Effector CD4-positive, alpha-beta T cell (primary cell): ENCODE data around the gene UBE2Q1.
"Not testable (repeated sequence)": the region's sequence is repeated elsewhere in the genome, so short reads cannot be mapped to it uniquely, and the experiment has no call there.

ENCODE experiments used
- DNase-seq: peaks from one replicate; pipeline ENCODE4 v3.0.0-alpha.2; 2020

UBE2Q1 gene

GRCh38 chr1:154549202-154549770 is 9.2 kb downstream of the UBE2Q1 start:
- DNase-seq, result no peak

GRCh38 chr1:154548028-154548427 is 10.4 kb downstream of the UBE2Q1 start:
- no peak for DNase-seq

- DNase-seq, result no peak
Observed at GRCh38 chr1:154547105-154547732, 11.2 kb downstream of the UBE2Q1 start.

- DNase-seq, result peak; percentile 31
Observed at GRCh38 chr1:154546264-154547063, 12.0 kb downstream of the UBE2Q1 start.

- no peak for DNase-seq
Observed at GRCh38 chr1:154541231-154541630, 17.2 kb downstream of the UBE2Q1 start.

GRCh38 chr1:154539486-154540483 is 18.7 kb downstream of the UBE2Q1 start:
- DNase-seq, result no peak

GRCh38 chr1:154536570-154536969 is 21.9 kb downstream of the UBE2Q1 start:
- no peak for DNase-seq

GRCh38 chr1:154533952-154534844 is 24.3 kb downstream of the UBE2Q1 start:
- no peak for DNase-seq

- DNase-seq, result not testable (repeated sequence)
Observed at GRCh38 chr1:154531950-154532349, 26.5 kb downstream of the UBE2Q1 start.

- DNase-seq, result no peak
Observed at GRCh38 chr1:154529308-154529707, 29.2 kb downstream of the UBE2Q1 start.

GRCh38 chr1:154527192-154527591 is 31.3 kb downstream of the UBE2Q1 start:
- no peak for DNase-seq

GRCh38 chr1:154524881-154525280 is 33.6 kb downstream of the UBE2Q1 start:
- DNase-seq, result no peak

GRCh38 chr1:154521695-154522094 is 36.8 kb downstream of the UBE2Q1 start:
- no peak for DNase-seq

- no peak for DNase-seq
Observed at GRCh38 chr1:154520333-154520732, 38.1 kb downstream of the UBE2Q1 start.

- DNase-seq, result no peak
Observed at GRCh38 chr1:154519591-154519991, 38.9 kb downstream of the UBE2Q1 start.

- no peak for DNase-seq
Observed at GRCh38 chr1:154517661-154518060, 40.8 kb downstream of the UBE2Q1 start.

GRCh38 chr1:154514066-154514553 is 44.4 kb downstream of the UBE2Q1 start:
- no peak for DNase-seq

GRCh38 chr1:154512760-154513159 is 45.7 kb downstream of the UBE2Q1 start:
- no peak for DNase-seq

- no peak for DNase-seq
Observed at GRCh38 chr1:154503898-154504297, 54.6 kb downstream of the UBE2Q1 start.

- no peak for DNase-seq
Observed at GRCh38 chr1:154502744-154503115, 55.7 kb downstream of the UBE2Q1 start.

- DNase-seq, result no peak
Observed at GRCh38 chr1:154502066-154502743, 56.3 kb downstream of the UBE2Q1 start, which contains the start of the genes SHE and TDRD10. Gene SHE (minus strand): TSS chr1:154502412. CDS start chr1:154502026, 386 bp downstream. Gene TDRD10 (plus strand): TSS chr1:154502219. CDS start chr1:154506904, 4,685 bp downstream.
